NT2/D1 (cell line): ENCODE data around the gene ATG9B.

Experiments used
- DNase-seq: peaks from one replicate; pipeline ENCODE4 v3.0.0-alpha.2; 2011; ENCODE audit warnings: low read depth, low spot score
- H3K27me3 ChIP-seq: 2 replicates; pipeline ENCODE4 v1.6.0; 2011; ENCODE audit warnings: mild to moderate bottlenecking; ENCODE audit not compliant: insufficient read length, insufficient read depth
- H3K36me3 ChIP-seq: 2 replicates; pipeline ENCODE4 v1.6.1; 2011; ENCODE audit warnings: mild to moderate bottlenecking, low read length, mixed read lengths; ENCODE audit not compliant: insufficient read depth, insufficient read length
- H3K4me1 ChIP-seq: 2 replicates; pipeline ENCODE4 v1.5.1; 2011; ENCODE audit not compliant: insufficient read depth, insufficient read length
- H3K4me3 ChIP-seq: 2 replicates; pipeline ENCODE4 v1.5.1; 2011; ENCODE audit warnings: low read depth; ENCODE audit not compliant: insufficient read length
- H3K9ac ChIP-seq: 2 replicates; pipeline ENCODE4 v1.6.0; 2011; ENCODE audit warnings: low read depth; ENCODE audit not compliant: insufficient read length
- H3K9me3 ChIP-seq: 2 replicates; pipeline ENCODE4 v1.5.1; 2011; ENCODE audit warnings: mild to moderate bottlenecking, low read length; ENCODE audit not compliant: insufficient read depth
- SUZ12 ChIP-seq: IDR thresholded peaks from 2 replicates; pipeline ENCODE4 v1.6.1; 2011; ENCODE audit not compliant: insufficient read length, insufficient read depth; ENCODE audit errors: extremely low read depth
- YY1 ChIP-seq: IDR thresholded peaks from 2 replicates; pipeline ENCODE4 v1.6.1; 2011; ENCODE audit not compliant: insufficient read length, insufficient read depth
- ZNF274 ChIP-seq: IDR thresholded peaks from 2 replicates; pipeline ENCODE4 v1.6.1; 2011; ENCODE audit warnings: mild to moderate bottlenecking, low read depth, low read length

Gene ATG9B

GRCh38 chr7:150966002-150966401 is 58.3 kb downstream of the ATG9B start:
- H3K27me3 ChIP-seq = no peaks in the 10 kb centered on the region
- no peak overlapping the region for H3K9ac ChIP-seq
- H3K4me1 ChIP-seq = peaks cover 36% of the 10 kb centered on the region
- H3K36me3 ChIP-seq = no peaks in the 10 kb centered on the region
- H3K4me3 ChIP-seq = no peak overlapping the region
- no peaks in the 10 kb centered on the region for H3K9me3 ChIP-seq
- no peak for DNase-seq
- TF ChIP-seq SUZ12 = no peak
- no peak for TF ChIP-seq YY1
- TF ChIP-seq ZNF274 = no peak

GRCh38 chr7:150965273-150965830 is 58.9 kb downstream of the ATG9B start:
- TF ChIP-seq YY1 = no peak
- TF ChIP-seq SUZ12 = no peak
- TF ChIP-seq ZNF274 = no peak
- Histone ChIP-seq H3K9ac (no peak overlapping the region), H3K27me3 (no peaks in the 10 kb centered on the region), H3K4me1 (peaks cover 36% of the 10 kb centered on the region), H3K9me3 (no peaks in the 10 kb centered on the region), H3K4me3 (no peak overlapping the region), H3K36me3 (no peaks in the 10 kb centered on the region)
- no peak for DNase-seq
